Activated T-helper 1 cell treated with anti-CD3 and anti-CD28 coated beads, Interleukin-12 subunit alpha, Interleukin-12 subunit beta, Interleukin-2, Interleukin-4 antibody, amounts not matched to agents 30 ng/mL and 10 ng/mL and 1 ng/mL, durations not matched to agents 14 hours and 24 hours and 36 hours (primary cell): ENCODE results near the gene CLEC18C. TPM values are rescaled to one million over a fixed set of nuclear protein-coding genes. Genes with fewer than 3 reads are reported as not detected.
"Not testable (repeated sequence)": the region's sequence is repeated elsewhere in the genome, so short reads cannot be mapped to it uniquely, and the experiment has no call there.

Source experiments
- DNase-seq: peaks from one replicate; pipeline ENCODE4 v3.0.0; 2021; ENCODE audit warnings: low spot score
- H3K27ac Mint-ChIP-seq: one replicate; pipeline ENCODE4 v1.8.0; 2021; ENCODE audit warnings: mild to moderate bottlenecking, mixed read lengths
- H3K27me3 Mint-ChIP-seq: one replicate; pipeline ENCODE4 v1.8.0; 2022; ENCODE audit warnings: mild to moderate bottlenecking, moderate library complexity, mixed read lengths; ENCODE audit not compliant: insufficient read depth
- H3K36me3 Mint-ChIP-seq: one replicate; pipeline ENCODE4 v1.8.0; 2021; ENCODE audit warnings: low read depth, mixed read lengths
- H3K4me1 Mint-ChIP-seq: one replicate; pipeline ENCODE4 v1.8.0; 2021; ENCODE audit warnings: low read depth, mixed read lengths
- H3K4me3 Mint-ChIP-seq: one replicate; pipeline ENCODE4 v1.8.0; 2021; ENCODE audit warnings: mild to moderate bottlenecking, moderate library complexity, mixed read lengths
- H3K9me3 Mint-ChIP-seq: one replicate; pipeline ENCODE4 v1.8.0; 2021; ENCODE audit warnings: mixed read lengths
- intact Hi-C: fragments of 100-400 bp; cut with micrococcal nuclease; formaldehyde crosslinking; loops from one replicate; pipeline ENCODE4 v1.15.1; 2024
- total RNA-seq: library from RNA; stranded (reverse); gene quantifications from 2 replicates; pipeline ENCODE4 v1.2.3, GENCODE V29; 2022

Gene CLEC18C
- total RNA-seq, 1 donor from 2014 or later = 0.47 TPM

- H3K4me3 Mint-ChIP-seq = no peak overlapping the region
- intact Hi-C loops = no loop called here
- no peaks in the 10 kb centered on the region for H3K4me1 Mint-ChIP-seq
- no peaks in the 10 kb centered on the region for H3K27me3 Mint-ChIP-seq
- H3K9me3 Mint-ChIP-seq = no peaks in the 10 kb centered on the region
- H3K36me3 Mint-ChIP-seq = peaks cover 8% of the 10 kb centered on the region
- DNase-seq = no peak
- H3K27ac Mint-ChIP-seq = no peak overlapping the region
Observed at GRCh38 chr16:70163596-70163995, 10.0 kb upstream of the CLEC18C start.

- H3K36me3 Mint-ChIP-seq, DNase-seq, H3K4me1 Mint-ChIP-seq, H3K27ac Mint-ChIP-seq, H3K4me3 Mint-ChIP-seq, H3K27me3 Mint-ChIP-seq, H3K9me3 Mint-ChIP-seq: not testable (repeated sequence)
- intact Hi-C loops = loop anchor here (5.0 kb wide), 1 partner anchor 101 kb away; no protein-coding TSS in a partner anchor
Observed at GRCh38 chr16:70166688-70167087, 6.9 kb upstream of the CLEC18C start.

- DNase-seq, H3K27me3 Mint-ChIP-seq, H3K27ac Mint-ChIP-seq, H3K36me3 Mint-ChIP-seq, intact Hi-C loops, H3K4me1 Mint-ChIP-seq, H3K9me3 Mint-ChIP-seq, H3K4me3 Mint-ChIP-seq: not testable (repeated sequence)
Observed at GRCh38 chr16:70173916-70174315, 329 bp downstream of the CLEC18C start.

GRCh38 chr16:70174387-70174932 lies 873 bp downstream of the CLEC18C start:
- H3K27ac Mint-ChIP-seq, DNase-seq, H3K4me1 Mint-ChIP-seq, H3K4me3 Mint-ChIP-seq, H3K27me3 Mint-ChIP-seq, H3K36me3 Mint-ChIP-seq, H3K9me3 Mint-ChIP-seq, intact Hi-C loops: not testable (repeated sequence)

- H3K4me3 Mint-ChIP-seq, H3K4me1 Mint-ChIP-seq, intact Hi-C loops, H3K9me3 Mint-ChIP-seq, H3K27ac Mint-ChIP-seq, H3K36me3 Mint-ChIP-seq, DNase-seq, H3K27me3 Mint-ChIP-seq: not testable (repeated sequence)
Observed at GRCh38 chr16:70187858-70188607, 14.4 kb downstream of the CLEC18C start.

GRCh38 chr16:70188608-70188915 lies 15.0 kb downstream of the CLEC18C start:
- H3K27ac Mint-ChIP-seq, H3K4me1 Mint-ChIP-seq, H3K27me3 Mint-ChIP-seq, DNase-seq, intact Hi-C loops, H3K9me3 Mint-ChIP-seq, H3K36me3 Mint-ChIP-seq, H3K4me3 Mint-ChIP-seq: not testable (repeated sequence)

GRCh38 chr16:70190574-70190973 lies 17.0 kb downstream of the CLEC18C start:
- H3K9me3 Mint-ChIP-seq, H3K4me1 Mint-ChIP-seq, H3K4me3 Mint-ChIP-seq, H3K27me3 Mint-ChIP-seq, H3K27ac Mint-ChIP-seq, DNase-seq, H3K36me3 Mint-ChIP-seq, intact Hi-C loops: not testable (repeated sequence)

- H3K36me3 Mint-ChIP-seq, H3K27ac Mint-ChIP-seq, H3K4me3 Mint-ChIP-seq: not testable (repeated sequence)
Observed at GRCh38 chr16:70196683-70197300, 23.2 kb downstream of the CLEC18C start.

GRCh38 chr16:70197611-70198010 lies 24.0 kb downstream of the CLEC18C start:
- H3K9me3 Mint-ChIP-seq, H3K36me3 Mint-ChIP-seq, H3K4me3 Mint-ChIP-seq, H3K27me3 Mint-ChIP-seq, intact Hi-C loops, DNase-seq, H3K27ac Mint-ChIP-seq, H3K4me1 Mint-ChIP-seq: not testable (repeated sequence)

More at GRCh38 chr16:70196683-70197300, 23.2 kb downstream of the CLEC18C start:
- intact Hi-C loops, H3K27me3 Mint-ChIP-seq, DNase-seq, H3K4me1 Mint-ChIP-seq, H3K9me3 Mint-ChIP-seq: not testable (repeated sequence)

GRCh38 chr16:70198230-70198629 lies 24.6 kb downstream of the CLEC18C start:
- intact Hi-C loops, H3K4me3 Mint-ChIP-seq, H3K4me1 Mint-ChIP-seq, DNase-seq, H3K27ac Mint-ChIP-seq, H3K36me3 Mint-ChIP-seq, H3K27me3 Mint-ChIP-seq, H3K9me3 Mint-ChIP-seq: not testable (repeated sequence)

GRCh38 chr16:70198666-70199065 lies 25.1 kb downstream of the CLEC18C start:
- H3K4me1 Mint-ChIP-seq, H3K27me3 Mint-ChIP-seq, H3K4me3 Mint-ChIP-seq, intact Hi-C loops, H3K9me3 Mint-ChIP-seq, DNase-seq, H3K27ac Mint-ChIP-seq, H3K36me3 Mint-ChIP-seq: not testable (repeated sequence)

- DNase-seq, H3K9me3 Mint-ChIP-seq, H3K4me1 Mint-ChIP-seq, H3K4me3 Mint-ChIP-seq, H3K27me3 Mint-ChIP-seq, H3K27ac Mint-ChIP-seq, H3K36me3 Mint-ChIP-seq, intact Hi-C loops: not testable (repeated sequence)
Observed at GRCh38 chr16:70199170-70199569, 25.6 kb downstream of the CLEC18C start.

GRCh38 chr16:70200063-70200462 lies 26.5 kb downstream of the CLEC18C start:
- H3K27ac Mint-ChIP-seq, H3K27me3 Mint-ChIP-seq, intact Hi-C loops, DNase-seq, H3K36me3 Mint-ChIP-seq, H3K4me3 Mint-ChIP-seq, H3K4me1 Mint-ChIP-seq, H3K9me3 Mint-ChIP-seq: not testable (repeated sequence)
